Ecto neural progenitor cell (in vitro differentiated cells): Measurements from ENCODE around the gene DNAJC5G.
"Not testable (repeated sequence)": the region's sequence is repeated elsewhere in the genome, so short reads cannot be mapped to it uniquely, and the experiment has no call there.

Experiments used
- DNase-seq: peaks from one replicate; pipeline ENCODE4 v3.0.0-alpha.2; 2018; ENCODE audit warnings: low spot score

DNAJC5G gene

DNA sequence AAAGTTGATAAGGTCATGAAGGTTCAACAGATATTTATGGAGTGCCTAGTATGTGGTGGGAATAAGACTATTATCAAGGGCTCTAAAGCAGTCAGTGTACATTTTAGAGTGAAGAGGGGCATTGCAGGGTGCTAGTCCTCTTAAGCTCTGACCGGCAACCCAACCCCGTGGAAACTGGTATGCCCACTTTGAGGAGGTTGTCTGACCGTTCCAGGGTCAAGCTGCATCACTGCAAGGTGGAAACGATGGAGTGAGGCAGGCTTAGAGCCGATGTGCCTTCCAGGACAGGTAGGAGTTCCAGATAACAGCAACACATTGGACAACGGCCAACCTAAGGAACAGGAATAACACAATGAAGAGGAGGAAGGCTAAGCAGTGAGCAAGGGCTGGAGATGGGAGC is 34.4 kb downstream of the DNAJC5G start:
- no peak for DNase-seq

DNA sequence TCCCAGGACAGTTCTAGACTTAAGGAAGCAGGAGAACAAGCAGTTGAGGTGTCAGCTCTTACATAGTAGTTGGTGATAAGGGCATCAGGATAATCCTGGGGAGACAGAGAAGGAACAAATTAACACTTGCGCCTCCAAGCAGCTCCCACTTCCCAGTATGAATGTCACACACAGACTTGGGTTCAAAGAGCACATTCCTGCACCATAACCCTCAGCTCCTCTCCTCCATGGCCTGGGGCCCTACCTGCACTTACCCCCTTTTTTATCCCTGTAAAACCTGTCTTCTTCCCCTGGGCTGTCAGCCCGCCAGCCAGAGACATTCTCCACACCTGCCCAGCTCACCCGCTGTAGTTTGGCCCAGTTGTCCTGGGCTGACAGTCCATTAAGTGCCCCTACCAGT is 36.9 kb downstream of the DNAJC5G start:
- no peak for DNase-seq

DNA sequence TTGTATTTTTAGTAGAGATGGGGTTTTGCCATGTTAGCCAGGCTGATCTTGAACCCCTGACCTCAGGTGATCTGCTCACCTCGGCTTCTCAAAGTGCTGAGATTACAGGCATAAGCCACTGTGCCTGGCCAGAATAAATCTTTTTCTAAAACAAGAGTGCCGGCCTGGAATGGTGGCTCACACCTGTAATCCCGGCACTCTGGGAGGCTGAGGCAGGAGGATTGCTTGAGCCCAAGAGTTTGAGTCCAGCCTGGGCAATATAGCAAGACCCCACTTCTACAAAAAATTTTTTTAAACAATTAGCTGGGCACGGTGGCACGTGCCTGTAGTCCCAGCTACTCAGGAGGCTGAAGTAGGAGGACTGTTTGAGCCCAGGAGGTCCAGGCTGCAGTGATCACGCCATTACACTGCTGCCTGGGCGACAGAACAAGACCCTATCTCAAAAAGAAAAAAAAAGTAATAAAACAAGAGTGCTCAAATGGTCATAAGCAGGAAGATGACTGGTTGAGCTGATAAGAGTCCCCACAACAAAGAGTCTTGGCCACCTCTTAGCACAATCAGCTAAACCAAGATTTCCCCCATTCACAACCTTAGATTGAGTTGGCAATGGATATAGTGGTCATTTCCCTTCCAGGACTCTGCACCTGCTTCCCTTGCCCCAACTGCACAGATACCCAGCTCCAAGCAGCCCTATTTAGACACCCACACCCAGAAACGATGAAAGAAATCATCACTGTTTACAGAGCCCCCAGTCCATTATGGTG is 38.8 kb downstream of the DNAJC5G start:
- no peak for DNase-seq

DNA sequence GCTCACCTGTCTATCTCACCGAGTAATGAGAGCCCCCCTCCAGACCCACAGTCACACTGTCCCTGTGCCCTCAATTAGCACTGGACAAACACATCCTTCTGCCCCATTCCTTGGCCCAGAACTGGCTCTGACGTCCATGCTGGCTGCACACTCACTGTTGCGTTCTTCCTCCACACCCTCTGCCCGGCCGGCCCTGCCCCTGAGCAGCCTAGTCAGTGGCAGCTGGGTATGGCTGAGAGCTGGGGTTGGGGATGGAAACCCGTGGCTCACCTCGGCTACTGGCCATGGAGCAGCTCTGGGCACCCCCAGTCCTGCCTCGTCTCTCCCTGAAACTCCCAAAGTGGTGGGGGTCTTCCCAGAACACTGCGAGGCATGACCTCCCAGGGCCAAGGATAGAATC is 39.5 kb downstream of the DNAJC5G start:
- no peak for DNase-seq

DNA sequence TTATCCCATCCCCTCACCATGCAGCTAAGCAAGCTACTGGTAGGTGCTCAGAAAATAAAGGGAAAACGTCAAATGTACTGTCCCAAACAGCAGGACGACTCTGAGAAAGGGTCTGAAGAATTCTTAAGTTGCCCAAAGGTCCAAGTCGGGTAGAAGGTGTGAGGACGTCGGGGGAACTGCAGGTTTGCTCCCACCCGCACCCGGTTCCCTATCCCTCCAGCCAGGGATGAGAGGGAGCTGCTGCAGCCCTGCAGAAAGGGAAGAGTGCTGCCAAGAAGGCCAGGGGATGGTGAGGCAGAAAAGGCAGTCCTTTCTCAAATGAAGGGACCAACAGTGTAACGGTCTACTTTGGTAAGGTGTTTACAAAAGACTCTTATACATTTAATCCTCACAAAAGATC is 39.9 kb downstream of the DNAJC5G start:
- no peak for DNase-seq

DNA sequence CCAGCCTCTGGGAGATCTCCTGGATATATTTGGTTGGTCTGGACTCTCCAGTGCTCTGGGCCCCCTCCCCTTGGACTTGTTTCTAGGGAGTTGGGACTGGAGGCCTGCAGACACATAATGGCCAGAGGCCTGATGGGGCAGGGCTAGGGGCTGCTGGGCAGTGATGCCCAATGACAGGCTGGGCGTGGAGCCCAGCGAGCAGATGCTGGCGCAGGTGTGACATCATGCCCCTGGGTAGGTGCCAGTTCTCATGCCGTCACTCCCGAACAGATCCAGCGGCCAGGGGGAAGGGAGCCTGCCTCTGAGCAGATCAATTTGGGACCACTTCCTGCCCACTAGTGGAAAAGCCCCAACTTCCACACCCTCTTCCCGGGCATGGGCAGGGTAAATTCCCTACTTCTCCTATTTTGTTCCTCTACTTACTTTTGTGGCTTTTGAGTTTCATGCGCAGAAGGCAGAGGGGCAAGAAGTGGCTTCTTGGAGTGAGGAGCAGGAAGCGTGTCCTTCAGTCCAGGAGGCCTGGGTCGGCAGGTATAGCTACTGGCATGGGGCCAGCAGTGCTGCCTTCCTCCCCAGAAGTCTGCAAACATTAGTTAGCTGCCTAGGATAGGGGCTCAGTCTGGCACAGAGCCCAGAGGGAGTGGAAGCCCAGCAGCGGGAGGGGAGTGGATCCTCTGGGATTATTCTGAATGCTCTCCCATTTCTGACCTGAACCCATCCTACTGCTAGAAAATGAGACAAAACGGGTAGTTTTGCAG is 41.6 kb downstream of the DNAJC5G start:
- DNase-seq = no peak

DNA sequence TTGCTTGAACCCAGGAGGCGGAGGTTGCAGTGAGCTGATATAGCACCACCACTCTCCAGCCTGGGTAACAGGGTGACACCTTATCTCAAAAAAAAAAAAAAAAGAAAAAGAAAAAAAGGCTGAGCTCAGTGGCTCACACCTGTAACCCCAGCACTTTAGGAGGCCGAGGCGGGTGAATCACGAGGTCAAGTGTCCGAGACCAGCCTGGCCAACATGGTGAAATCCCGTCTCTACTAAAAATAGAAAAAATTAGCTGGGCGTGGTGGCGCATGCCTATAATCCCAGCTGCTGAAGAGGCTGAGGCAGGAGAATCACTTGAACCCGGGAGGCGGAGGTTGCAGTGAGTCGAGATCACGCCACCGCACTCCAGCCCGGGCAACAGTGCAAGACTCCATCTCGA is 44.6 kb downstream of the DNAJC5G start:
- DNase-seq = not testable (repeated sequence)

DNA sequence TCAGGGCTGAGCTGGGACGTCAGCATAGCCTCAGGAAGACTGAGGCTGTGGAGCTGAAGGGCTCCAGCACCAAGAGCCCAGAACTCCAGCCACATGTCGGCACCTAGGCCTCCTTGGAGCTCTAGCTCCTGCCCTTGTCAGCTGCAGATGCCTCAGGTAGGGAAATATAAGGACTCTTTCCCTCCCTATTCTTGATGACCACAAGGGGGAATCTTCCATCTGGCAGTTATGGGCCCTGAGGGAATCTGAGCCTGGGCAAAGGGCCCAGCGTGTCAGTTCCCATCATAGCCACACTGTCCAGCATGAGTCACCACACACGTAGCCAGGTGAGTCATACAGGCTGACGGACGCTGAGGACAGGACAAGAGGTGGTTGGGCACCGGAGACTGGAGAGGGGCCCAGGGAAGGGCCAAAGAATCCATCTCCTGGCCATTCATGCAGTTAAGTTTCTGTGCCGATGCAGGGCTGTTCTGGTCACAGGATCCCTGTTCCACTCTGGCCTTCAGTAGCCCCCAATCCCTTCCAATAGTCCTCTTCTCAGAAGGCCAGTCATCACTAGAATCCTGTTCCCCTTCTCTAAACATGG is 45.8 kb downstream of the DNAJC5G start:
- no peak for DNase-seq

DNA sequence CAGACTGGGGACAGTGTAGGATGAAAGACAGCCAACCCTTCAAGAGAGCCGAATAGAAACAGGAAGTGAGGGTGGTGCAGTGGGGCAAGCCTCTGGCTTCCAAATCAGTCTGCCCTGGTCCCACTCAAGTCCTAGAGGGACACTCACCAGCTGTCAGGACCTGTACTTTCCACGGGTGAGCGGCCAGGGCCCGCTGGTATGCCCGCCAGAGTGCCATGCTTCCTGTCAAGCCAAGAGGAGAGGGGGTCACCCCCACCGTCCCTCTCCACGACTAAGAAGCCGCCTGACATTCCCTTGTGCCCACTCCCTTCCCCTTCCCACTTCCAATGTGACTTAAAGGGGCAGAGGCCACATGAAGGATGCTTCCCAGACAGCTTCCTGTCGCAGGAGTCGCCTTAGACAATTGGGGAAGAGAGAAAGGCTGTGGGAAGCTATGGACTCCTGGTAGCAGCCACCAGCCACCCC is 47.1 kb downstream of the DNAJC5G start:
- no peak for DNase-seq

DNA sequence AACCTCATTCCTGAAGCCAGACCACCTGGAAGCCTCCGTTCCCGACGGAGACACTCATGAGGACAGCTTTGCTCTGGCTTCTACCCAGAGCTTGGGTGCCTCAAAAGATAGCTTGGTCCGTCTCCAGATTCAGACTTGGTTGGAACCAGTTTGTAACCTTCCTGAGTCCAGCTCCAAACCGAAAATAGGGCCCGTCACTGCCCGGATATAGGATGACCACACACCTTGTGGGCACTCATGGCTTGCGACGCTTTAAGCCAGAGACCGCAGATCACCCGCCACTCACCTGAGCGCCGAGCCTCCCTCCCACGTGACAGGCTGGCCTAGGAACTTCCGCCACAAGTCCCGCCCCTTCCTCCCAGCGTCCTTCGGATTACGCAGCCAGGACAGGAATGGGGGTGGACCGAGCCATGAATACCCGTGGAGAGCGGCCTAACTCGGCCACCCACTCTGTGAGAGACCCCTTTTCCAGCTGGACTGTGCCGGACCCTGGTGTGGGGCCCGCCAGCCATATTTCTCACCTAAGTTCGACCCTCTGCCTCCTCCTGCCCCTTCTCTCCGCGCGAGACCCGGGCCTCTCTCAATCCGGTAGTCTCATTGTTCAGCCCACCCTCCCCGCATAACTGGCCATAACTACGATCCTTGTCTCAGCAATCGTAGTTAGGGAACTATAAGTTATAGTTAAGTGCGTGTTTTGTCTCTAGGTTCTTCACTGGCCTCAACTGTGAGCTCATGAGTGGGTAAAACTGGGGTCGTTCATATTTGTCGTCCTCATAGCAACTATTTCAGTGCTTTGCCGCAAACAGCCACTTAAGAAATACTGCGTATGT is 47.7 kb downstream of the DNAJC5G start, which contains the start of gene MPV17:
TSS of gene MPV17 (minus strand) at position 332 of the 830 bp plus-strand sequence. CDS start 580 bp downstream, outside the sequence.
- DNase-seq = peak; percentile 92

DNA sequence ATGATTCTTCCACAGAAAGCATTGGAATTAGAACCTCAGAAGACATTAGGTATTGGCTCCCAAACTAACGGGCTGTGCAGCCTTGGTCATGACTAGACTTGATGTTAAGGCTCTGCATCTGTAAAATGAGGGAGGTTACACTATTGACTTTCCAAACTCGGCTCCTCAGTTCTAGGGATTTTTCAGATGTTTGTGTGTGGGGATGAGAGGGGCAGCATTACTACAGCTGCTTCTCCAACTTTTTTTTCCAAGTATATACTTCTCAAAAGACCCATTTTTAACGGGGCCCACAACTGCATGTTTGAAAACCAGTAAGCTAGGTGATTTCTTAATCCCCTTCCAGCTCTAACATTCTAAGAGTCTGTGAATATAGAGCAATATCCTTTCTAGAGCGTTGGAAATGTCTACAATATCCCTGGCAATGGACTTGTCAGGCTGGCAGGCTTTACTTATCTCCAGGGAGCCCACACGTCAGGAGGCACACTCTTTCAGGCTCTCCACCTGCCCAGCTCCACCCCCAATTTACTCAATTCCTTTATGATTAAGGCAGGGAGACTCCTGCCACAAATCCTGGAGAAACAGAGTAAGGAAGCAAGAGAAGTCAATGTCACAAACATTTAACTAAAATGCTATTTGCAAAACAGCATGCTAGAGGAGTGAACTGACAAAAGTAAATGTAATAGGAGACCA is 48.5 kb downstream of the DNAJC5G start:
- no peak for DNase-seq

DNA sequence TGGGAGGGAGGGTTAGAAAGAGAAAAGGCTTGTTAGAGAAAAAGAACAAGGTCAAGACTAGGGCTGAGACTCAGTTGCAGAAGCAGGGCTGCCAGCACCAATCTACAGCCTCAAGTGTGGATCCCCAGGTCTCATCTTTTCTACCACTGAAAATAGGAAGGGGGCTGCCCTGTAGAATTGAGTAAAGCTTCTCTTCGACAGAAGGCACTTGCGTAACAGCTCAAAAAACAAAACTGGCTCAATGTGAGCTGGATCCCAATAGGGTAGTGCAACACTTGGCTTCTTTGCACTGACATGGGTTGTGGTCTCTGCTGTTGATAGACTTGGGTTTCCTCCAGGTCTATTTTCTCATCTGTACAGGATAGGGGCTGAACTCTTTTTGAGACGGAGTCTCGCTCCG is 49.5 kb downstream of the DNAJC5G start:
- DNase-seq = no peak
